ENCODE measurements around the gene MAP7D2.

DNA sequence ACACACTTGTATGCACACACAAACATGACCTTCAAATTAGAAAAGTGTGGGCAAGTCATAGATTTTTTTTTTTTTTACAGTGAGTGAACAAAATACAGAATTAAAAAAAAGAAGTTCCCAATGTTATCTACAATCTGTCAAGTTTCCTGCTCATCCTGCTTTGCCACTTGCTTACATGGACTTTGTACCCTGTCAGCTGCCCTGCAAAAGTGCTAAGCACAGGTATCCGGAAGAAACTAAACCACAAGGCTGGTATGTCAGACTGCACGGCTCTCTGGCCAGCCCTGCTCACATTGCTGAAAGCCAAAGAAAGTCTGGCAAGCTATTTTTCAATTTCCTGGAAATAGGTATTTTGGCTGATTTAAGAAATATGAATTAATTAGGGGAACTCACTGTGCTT lies 87.0 kb downstream of the MAP7D2 start:
- TF ChIP-seq, protein P1, sequence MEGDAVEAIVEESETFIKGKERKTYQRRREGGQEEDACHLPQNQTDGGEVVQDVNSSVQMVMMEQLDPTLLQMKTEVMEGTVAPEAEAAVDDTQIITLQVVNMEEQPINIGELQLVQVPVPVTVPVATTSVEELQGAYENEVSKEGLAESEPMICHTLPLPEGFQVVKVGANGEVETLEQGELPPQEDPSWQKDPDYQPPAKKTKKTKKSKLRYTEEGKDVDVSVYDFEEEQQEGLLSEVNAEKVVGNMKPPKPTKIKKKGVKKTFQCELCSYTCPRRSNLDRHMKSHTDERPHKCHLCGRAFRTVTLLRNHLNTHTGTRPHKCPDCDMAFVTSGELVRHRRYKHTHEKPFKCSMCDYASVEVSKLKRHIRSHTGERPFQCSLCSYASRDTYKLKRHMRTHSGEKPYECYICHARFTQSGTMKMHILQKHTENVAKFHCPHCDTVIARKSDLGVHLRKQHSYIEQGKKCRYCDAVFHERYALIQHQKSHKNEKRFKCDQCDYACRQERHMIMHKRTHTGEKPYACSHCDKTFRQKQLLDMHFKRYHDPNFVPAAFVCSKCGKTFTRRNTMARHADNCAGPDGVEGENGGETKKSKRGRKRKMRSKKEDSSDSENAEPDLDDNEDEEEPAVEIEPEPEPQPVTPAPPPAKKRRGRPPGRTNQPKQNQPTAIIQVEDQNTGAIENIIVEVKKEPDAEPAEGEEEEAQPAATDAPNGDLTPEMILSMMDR (IDR thresholded peaks at IDR 0.05) = no peak
- TF ChIP-seq POLR2AphosphoS5 (IDR thresholded peaks at IDR 0.05; ENCODE audit: low read depth, low read length) (no peak), TCF7L2 (IDR thresholded peaks at IDR 0.05; ENCODE audit: low read depth, low read length) (no peak), SIN3A (IDR thresholded peaks at IDR 0.05; ENCODE audit: borderline replicate concordance, insufficient read depth, low read depth, low read length) (no peak)
- TF ChIP-seq, protein P2, sequence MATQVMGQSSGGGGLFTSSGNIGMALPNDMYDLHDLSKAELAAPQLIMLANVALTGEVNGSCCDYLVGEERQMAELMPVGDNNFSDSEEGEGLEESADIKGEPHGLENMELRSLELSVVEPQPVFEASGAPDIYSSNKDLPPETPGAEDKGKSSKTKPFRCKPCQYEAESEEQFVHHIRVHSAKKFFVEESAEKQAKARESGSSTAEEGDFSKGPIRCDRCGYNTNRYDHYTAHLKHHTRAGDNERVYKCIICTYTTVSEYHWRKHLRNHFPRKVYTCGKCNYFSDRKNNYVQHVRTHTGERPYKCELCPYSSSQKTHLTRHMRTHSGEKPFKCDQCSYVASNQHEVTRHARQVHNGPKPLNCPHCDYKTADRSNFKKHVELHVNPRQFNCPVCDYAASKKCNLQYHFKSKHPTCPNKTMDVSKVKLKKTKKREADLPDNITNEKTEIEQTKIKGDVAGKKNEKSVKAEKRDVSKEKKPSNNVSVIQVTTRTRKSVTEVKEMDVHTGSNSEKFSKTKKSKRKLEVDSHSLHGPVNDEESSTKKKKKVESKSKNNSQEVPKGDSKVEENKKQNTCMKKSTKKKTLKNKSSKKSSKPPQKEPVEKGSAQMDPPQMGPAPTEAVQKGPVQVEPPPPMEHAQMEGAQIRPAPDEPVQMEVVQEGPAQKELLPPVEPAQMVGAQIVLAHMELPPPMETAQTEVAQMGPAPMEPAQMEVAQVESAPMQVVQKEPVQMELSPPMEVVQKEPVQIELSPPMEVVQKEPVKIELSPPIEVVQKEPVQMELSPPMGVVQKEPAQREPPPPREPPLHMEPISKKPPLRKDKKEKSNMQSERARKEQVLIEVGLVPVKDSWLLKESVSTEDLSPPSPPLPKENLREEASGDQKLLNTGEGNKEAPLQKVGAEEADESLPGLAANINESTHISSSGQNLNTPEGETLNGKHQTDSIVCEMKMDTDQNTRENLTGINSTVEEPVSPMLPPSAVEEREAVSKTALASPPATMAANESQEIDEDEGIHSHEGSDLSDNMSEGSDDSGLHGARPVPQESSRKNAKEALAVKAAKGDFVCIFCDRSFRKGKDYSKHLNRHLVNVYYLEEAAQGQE (IDR thresholded peaks at IDR 0.05; ENCODE audit: insufficient read depth in 1 of 2, low read depth in 2 of 2, low read length in 1 of 2) = no peak

All from Panc1 (cell line).